GM18519 (cell line): ENCODE results near the gene UBE2G1.
"Not testable (repeated sequence)": the region's sequence is repeated elsewhere in the genome, so short reads cannot be mapped to it uniquely, and the experiment has no call there.

Experiments used
- ATAC-seq: cut with Tn5 transposase; IDR thresholded peaks from one replicate; pipeline ENCODE4 v1.9.1; 2021; ENCODE audit warnings: mild to moderate bottlenecking, moderate library complexity; ENCODE audit not compliant: unreplicated experiment, low FRiP score

The UBE2G1 gene

DNA sequence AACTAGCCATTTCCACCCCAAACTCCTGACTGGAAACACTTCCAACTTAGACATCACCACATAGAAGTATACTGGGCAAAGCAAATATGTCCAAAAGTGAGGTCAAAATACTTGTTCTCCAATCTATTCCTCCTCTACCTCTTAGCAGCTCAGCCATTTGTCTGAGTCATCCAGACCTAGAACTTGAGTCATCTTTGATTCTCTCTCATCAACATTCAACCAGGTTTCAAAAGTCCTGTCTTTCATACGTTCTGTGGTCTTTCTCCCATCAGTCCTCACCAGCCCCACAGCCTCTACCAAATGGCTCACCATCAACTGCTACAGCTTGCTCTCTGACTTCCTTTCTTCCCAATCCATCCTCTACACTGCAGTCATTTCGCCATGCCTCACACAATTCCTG is 109.5 kb downstream of the UBE2G1 start:
- no peak for ATAC-seq

DNA sequence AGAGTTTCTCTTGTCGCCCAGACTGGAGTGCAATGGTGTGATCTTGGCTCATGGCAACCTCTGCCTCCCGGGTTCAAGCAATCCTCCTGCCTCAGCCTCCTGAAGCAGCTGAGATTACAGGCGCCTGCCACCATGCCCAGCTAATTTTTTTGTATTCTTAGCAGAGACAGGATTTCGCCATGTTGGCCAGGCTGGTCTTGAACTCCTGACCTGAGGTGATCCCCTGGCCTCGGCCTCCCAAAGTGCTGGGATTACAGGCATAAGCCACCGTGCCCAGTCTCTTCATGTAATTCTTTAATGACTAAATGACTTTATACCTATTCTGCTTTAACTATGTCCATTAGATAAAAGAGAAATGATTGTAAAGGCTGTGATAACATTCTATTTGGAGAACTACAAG is 111.2 kb downstream of the UBE2G1 start:
- not testable (repeated sequence) for ATAC-seq

- no peak for ATAC-seq
Measured at GRCh38 chr17:4250887-4251286, 115.6 kb downstream of the UBE2G1 start.

DNA sequence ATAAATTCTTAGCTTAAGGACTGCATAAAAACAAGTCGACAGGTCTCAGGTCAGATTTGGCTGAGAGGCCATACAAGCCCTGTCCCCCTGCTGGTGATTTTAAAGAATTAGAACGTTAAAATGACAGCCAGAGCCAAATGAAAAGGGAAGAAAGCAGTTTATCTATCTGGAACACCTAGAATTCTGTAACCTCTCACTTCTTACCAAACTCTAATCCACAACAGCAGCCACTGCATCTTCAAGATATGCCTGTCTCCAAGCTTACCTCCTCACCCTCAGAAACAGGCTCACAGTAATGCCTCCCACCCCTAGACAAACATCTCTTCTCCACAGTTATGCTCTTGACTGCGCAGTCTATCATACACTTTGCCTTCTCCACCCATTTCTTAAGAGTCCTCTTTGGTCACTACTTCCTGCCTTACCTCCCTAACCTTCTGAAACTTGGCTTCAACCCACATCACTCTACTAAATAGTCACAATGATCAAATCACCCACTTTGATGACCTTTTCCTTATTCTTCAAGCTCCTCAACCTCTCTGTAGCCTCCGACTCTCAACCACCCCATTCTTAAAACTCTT is 116.9 kb downstream of the UBE2G1 start:
- ATAC-seq: no peak

DNA sequence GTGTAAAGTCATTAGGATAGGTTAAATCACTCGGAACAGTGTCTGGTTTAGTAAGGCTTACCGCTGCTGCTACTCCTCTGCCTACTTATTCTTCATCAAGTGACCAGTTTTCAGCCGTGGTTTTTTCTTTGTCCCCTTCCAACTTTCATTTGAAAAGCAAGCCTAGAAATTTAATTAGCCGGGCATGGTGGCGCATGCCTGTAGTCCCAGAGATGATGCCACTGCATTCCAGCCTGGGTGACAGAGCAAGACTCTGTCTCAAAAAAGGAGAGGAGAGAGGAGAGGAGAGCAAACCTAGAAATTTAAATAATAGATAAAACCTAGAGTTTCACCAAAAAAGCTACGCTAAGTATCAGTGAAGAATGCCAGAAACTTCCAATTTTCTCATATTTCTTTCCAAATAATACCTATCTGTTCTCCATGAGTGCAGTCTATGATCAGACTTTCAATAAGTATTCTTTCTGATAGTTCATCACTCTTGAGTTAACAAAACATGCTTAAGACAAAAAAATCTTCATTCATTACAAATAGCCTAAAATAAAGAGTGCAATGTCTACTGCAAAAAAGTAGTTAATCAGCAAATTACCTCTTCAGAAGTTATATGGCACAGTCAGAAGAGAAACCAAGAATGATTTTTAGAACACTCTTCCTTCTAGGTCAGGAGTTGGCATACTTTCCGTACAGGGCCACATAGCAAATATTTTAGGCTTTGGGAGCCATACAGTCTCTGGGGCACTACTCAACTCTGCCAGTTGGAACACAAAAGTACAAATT is 117.8 kb downstream of the UBE2G1 start:
- no peak for ATAC-seq

GRCh38 chr17:4247971-4248388 is 118.5 kb downstream of the UBE2G1 start:
- no peak for ATAC-seq

DNA sequence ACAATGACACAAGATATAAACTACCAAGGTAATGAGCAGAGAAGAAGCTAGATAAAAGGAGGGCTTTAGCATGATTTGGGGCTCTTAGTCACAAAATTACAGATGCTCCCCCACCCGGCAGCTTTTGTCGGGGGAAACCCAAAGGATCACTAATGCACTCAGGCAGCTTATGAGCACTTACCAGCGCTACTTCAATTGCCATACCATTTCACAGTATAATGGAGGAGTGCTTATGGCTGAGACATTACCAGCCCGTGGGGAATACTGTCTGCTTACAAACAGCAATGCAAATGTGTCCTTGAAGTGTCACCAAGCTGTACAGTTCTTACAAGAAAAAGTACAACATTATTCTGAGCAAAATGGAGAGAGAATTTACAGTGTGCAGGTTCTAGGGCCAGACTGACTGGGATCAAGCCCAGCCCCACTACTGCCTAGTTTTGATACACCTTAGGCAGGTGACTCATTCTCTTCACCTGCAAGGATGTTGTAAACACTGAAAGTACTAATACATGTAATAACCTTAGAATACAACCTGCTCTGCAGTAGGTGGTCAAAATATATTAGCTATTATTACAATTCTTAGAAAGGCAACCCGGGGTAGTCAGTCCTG is 119.0 kb downstream of the UBE2G1 start:
- ATAC-seq: no peak

GRCh38 chr17:4246674-4247073 is 119.8 kb downstream of the UBE2G1 start:
- no peak for ATAC-seq

GRCh38 chr17:4241535-4241934 is 124.9 kb downstream of the UBE2G1 start:
- no peak for ATAC-seq

- no peak for ATAC-seq
Measured at GRCh38 chr17:4236456-4236855, 130.0 kb downstream of the UBE2G1 start.

DNA sequence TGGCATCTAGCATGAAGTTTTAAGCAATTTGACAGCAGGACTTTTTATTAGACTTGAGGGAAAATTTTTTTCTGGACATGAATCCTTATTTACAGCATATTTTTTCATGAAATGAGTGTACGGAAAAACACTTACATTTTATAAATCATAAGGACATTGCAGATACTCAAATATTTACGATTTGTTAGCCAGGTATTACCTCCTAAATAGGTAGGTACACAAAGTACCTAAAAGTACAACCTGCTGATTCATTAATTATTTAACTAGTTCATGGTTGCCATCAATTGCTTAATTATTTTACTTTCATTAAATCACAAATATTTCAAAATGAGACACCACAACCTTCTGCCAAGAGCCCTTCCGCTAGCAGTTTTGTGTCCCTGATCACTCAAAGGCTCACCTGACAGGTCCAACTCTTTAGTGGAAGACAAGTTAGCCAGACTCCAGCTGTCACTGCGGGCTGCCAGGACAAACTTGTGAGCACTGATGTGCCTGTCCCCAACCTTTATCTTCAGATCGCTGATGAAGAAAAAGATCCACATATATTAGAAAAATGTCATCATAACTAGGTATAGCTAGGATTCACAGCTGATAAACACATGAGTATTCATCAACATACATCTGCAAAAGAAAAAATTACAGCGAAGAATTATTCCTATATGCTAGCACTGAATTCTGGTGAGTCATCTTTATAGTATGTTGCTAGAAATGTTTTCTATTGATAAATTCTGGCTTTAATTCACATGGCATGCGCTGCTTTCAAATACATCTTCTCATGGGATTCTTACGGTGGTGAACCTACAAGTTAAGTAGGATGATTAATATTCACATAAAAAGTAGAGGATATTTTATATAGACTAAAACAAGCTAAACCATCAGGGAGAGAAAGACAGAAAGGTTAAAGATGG is 130.8 kb downstream of the UBE2G1 start:
- ATAC-seq: no peak

DNA sequence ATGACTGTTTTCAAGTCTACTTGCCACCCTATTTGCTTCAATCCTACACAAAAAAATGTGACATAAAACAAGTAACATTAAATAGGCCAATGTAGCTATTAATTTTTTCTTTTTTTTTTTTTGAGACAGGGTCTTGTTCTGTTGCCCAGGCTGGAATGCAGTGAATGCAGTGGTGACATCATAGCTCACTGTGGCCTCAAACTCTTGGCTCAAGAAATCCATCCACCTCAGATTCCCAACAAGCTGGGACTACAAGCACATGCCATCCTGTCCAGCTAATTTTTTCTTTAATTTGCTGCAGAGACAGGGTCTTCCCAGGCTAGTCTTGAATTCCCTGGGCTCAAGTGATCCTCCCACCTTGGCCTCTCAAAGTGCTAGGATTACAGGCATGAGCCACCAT is 132.1 kb downstream of the UBE2G1 start:
- ATAC-seq: no peak

GRCh38 chr17:4233668-4234258 is 132.7 kb downstream of the UBE2G1 start:
- ATAC-seq: no peak

DNA sequence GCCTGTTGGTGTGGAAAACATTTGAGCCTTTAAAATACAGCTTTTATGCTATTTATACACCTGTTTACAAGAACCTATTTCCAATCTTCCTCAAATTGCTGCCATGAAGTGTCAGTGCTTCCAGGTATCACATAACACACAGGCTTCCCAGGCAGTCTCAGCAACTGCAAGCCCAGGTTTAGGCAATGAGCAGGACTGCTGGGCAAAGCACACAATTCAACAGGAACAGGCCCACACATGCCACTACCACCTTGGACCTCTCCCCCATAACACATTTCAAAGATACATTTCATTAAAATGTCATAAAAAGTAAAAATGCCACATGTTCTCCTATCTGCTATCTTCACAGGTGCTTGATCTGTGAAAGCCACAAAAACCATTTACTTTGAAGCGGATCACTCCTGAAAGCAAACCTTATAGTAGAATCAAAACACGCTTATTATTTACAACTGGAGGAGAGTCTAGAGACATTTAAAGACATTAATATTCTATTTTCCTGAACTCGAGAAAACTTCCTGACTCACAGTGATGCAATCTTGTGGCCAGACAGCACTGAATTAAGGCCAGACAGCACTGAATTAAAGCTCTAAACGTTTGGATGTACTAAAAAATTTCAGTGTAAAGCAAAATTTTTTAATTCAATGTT is 134.2 kb downstream of the UBE2G1 start:
- ATAC-seq: no peak

DNA sequence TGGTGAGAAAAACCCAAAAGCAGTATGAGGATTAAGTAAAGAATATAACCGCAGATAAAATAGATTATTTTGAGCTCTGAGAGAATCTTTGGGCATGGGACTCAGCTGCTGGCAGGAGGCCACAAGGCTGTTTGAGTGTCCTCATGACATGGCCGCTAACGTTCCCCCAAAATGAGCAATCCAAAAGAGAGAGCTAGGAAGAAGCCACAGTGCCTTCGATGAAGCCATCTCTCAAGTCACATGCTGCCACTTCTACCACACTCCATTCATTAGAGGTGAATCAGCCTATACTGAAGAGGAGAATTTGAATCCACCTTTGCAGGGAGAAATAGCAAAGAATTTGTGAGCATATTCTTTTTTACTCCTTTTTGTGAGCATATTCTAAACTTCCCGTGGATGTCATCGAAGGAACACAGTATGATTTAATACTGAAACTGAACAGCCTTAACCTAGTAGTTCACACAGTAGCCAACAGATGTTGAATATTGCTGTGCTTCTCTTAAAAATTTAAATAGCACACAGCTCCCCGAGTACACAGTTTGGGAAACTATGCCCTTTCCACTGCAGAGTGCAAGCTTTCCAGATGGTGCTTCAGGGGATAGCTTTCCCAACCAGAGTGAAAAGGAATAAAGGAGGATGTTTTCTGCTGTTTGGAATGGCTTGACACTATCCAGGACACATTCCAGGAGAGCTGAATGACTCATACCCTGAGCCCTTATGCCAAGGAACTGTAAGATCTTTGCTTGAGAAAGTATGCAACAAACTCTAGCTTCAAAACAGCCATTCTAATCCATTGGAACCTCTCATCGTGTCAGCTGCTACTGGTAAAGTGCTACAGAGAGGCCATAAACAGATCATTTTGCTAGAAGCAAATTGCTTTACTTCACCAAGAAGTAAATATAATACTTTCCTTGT is 136.6 kb downstream of the UBE2G1 start:
- ATAC-seq: no peak

DNA sequence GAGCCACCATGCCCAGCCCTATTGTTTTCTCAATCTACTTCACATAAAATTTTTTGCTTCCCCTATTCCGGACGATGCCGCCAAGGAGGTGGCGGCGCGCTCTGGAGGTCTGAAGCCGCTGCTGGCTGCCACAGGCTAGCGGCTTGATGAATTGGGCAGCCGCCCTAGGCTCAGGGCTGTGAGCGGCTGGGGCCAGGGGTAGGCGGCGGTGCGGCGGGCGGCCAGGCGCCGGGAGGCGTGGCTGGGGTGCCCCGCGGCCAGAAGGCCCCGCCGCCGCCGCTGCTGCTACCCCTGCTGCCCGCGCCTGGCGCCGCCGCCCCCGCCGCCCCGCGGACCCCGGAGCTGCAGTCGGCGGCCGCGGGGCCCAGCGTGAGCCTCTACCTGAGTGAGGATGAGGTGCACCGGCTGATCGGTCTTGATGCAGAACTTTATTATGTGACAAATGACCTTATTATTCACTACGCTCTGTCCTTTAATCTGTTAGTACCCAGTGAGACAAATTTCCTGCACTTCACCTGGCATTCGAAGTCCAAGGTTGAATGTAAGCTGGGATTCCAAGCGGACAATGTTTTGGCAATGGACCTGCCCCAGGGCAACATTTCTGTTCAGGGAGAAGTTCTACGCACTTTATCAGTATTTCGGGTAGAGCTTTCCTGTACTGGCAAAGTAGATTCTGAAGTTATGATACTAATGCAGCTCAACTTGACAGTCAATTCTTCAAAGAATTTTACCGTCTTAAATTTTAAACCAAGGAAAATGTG is 144.4 kb downstream of the UBE2G1 start:
- no peak for ATAC-seq

DNA sequence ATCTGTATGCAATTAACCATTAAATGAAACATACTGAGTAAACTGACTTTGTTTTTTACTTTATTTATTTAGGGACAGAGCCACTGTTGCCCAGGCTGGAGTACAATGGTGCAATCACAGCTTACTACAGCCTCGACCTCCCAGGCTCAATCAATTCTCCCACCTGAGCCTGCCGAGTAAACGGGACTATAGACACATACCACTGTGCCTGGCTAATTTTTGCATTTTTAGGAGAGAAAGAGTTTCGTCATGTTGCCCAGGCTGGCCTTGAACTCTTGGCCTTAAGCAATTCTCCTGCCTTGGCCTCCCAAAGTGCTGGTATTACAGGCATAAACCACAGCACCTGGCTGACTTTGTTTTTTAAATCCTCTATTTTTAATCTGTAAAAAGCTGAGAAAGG is 145.3 kb downstream of the UBE2G1 start:
- no peak for ATAC-seq

- ATAC-seq: no peak
Measured at GRCh38 chr17:4220655-4221054, 145.8 kb downstream of the UBE2G1 start.
